PC-3 (cell line): Measurements from ENCODE around the gene DLG2.
"Not testable (repeated sequence)": the region's sequence is repeated elsewhere in the genome, so short reads cannot be mapped to it uniquely, and the experiment has no call there.

Source experiments
- EZH2 ChIP-seq: fragments of 300-600 bp; sonication (generic); IDR thresholded peaks from one replicate; pipeline ENCODE4 v1.6.1; 2017; ENCODE audit warnings: antibody characterized with exemption, mild to moderate bottlenecking, low read length; ENCODE audit not compliant: unreplicated experiment
- EZH2phosphoT487 ChIP-seq: fragments of 300-600 bp; sonication (generic); IDR thresholded peaks from 2 replicates; pipeline ENCODE4 v1.6.1; 2018; ENCODE audit warnings: mild to moderate bottlenecking, antibody characterized with exemption, low read length, borderline replicate concordance

- not testable (repeated sequence) for TF ChIP-seq EZH2phosphoT487, EZH2
Measured at GRCh38 chr11:84987686-84988187, 639.4 kb downstream of the DLG2 start.
